IPS DF 4.7 (cell line): ENCODE results near the gene PPRC1.
A peak's percentile ranks its signal among the peaks of the same experiment; 100 is the strongest.

Experiments
- DNase-seq: peaks from one replicate; pipeline ENCODE4 v3.0.0-alpha.2; 2013; ENCODE audit warnings: low spot score; ENCODE audit errors: extremely low read depth

Gene PPRC1

DNA sequence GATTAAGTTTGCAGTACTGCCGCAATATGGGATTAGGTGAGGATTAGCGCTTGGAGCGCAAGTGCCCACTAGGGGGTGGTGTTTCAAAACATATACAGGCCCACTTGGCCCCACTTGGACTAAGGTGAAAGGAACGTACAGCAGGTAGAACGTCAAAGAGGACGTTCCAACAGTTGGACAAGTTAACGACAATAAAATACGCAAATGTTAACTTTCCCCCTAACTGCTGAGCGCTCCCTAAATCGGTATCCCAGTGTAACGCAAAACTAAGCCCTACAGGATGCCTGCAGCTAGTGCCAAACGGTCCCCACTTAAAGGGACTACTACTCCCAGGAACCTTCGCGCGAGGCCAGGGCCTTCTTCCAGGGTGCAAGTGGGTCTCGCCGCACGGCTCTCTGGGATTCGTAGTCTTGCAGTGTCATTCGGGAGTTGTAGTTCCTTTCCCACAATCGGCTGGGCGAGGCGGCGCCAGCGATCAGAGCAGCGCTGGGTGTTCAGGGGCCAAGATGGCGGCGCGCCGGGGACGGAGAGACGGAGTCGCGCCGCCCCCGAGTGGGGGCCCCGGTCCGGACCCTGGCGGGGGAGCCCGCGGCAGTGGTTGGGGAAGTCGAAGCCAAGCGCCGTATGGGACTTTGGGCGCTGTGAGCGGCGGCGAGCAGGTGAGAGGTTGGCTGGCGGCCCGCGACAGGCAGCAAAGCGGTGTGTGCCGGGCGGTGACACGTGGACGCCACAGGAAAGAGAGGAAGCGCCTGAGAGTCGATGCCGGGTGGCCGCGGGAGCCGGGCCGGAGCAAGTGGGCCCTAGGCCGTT, at the start of gene PPRC1:
PPRC1 (plus strand) TSS at position 478 of the 810 bp plus-strand sequence; CDS start at position 507, 29 bp downstream.
- DNase-seq: peak; percentile 96

DNA sequence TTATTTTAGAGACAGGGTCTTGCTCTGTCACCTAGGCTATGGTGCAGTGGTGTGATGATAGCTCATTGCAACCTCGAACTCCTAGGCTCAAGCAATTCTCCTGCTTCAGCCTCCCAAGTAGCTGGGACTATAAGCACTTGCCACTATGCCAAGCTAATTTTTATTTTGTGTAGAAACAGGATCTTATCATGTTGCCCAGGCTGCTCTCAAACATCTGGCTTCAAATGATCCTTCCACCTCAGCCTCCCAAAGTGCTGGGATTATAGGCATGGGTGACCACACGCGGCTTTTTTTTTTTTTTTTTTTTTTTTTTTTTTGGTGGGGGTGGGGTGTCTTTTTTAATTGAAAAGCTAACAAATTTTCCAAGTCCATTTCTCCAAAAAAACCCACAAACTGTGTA, 49.3 kb upstream of the PPRC1 start:
- DNase-seq: no peak

DNA sequence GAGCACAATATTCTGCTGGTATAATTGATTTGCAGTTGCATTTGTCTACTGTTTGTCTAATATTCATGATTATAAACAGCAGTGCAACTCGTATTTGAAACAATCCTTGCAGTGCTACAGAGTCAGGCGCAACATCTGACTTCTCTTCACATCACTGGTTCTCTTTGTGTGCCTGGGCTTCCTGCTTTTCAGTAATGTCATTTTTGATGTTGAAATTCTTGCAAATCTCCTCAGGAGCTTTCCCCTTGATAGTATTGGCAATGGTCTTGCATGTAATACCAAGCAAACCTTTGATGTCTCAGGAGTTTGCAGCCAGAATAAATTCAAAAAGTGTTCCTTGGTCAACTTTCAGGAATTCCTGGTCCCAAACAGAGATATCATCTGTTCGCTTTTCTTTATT, 47.5 kb upstream of the PPRC1 start:
- no peak for DNase-seq

GRCh38 chr10:102086196-102086595, 46.6 kb upstream of the PPRC1 start:
- no peak for DNase-seq

DNA sequence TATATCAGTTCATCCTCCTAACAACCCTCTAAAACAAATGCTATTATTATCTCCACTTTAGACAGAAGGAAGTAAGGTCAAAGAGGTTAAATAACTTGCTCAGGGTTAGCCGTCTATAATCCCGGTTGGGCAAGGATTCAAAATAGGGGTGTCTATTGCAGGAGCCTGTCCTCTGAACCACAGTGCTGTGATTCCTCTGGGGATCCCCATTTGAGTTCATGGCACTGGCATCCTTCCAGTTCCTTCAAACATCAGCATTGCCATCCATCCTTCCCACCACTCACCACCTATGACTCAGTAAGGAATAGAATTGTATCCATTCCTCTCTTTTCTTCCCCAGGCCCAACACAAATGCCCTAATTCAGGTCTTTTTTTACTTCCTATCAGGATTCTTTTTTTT, 42.1 kb upstream of the PPRC1 start:
- no peak for DNase-seq

DNA sequence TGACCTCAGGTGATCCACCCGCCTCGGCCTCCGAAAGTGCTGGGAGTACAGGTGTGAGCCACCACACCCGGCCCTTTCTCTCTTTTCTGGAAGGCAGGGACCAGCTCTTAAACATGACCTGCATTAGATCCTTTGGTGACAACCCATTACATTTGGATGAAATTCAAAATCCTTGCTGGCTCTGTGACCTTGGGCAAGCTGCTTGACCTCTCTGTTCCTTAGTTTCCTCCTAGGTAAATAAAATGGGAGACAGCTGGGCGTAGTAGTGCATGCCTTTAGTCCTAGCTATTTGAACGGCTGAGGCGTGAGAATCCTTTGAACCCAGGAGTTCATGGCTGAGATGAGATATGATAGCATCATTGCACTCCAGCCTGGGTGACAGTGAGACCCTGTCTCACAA, 36.4 kb upstream of the PPRC1 start:
- DNase-seq: no peak

- DNase-seq: no peak
These were observed 31.7 kb upstream of the PPRC1 start for GRCh38 chr10:102101152-102101551.

GRCh38 chr10:102102421-102102820, 30.4 kb upstream of the PPRC1 start:
- no peak for DNase-seq

- DNase-seq: no peak
These were observed 25.8 kb upstream of the PPRC1 start for GRCh38 chr10:102106998-102107397.

GRCh38 chr10:102109166-102110116, 23.4 kb upstream of the PPRC1 start:
- no peak for DNase-seq

DNA sequence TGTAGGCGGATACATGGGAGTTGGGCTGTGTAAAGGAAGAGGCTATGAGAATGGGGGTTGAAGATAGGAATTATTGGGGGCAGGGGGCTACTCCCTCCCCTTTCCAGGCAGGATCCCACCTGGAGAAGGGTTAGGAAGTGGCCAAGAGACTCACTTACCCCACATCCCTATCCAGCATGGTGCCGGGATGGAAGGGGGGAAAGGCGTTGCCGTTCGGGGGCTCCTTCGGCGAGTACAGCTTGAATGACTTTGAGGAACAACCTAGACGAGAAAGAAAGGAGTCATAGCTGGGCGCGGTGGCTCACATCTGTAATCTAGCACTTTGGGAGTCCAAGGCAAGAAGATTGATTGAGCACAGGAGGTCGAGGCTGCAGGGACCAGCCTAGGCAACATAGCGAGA, 21.6 kb upstream of the PPRC1 start:
- no peak for DNase-seq

DNA sequence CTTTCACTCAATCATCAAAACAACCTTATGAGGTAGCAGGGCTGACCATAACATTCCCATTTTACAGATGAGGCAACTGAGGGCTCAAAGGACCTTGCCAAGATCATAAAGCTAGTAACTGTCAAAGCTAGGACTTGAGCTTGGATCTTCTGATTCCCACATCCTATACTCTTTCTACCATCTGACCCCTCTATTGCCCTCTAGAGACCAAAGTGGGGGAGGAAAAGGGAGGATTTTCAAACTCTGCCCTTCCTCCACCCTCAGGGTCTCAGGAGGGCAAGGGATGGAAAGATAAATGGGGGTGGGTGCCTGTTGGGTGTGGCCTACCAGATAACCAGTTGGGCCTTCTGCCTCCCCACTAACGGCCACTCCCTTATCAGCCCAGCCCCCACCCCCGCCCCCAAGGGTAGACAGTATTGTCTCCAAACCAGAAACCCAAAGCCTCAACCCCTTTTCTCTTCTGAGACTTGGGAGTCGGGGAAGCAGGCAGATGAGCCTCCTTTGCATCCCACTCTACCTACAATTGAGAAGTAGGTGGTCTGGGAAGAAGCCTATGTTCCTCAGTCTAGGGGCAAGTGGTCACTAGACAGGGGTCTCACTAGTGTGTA, 20.5 kb upstream of the PPRC1 start:
- no peak for DNase-seq

DNA sequence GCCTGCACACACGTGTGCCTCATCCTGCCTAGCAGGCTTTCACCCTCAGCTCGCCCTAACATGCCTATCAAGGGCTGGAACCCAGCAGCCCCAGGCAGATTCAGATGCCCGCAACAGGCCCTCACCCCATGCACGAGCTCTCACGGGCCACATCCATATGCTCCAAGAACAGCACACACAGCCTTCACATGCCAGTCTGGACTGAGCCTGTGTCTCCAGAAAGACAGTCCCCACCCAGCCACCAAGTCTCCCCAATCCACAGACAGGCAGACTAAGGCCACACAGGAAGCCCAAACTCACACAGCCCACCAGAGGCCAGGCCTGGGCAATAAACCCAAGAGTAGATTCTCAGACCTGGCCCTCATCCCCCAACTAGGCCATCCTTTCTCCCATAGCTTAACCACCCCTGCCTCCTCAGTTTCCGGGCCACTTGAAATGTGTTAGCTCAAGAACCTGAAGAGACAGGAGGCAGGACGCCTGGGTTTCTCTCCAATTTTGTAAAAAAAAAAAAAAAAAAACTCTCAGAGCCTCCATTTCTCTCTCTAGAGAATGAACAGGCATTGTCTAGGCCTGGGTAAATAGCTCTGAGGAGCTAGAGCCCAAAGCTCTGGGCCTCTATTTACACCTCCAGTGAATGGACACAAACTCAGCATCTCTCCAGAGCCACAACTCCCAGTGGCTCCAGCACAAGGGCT, 19.4 kb upstream of the PPRC1 start:
- no peak for DNase-seq

DNA sequence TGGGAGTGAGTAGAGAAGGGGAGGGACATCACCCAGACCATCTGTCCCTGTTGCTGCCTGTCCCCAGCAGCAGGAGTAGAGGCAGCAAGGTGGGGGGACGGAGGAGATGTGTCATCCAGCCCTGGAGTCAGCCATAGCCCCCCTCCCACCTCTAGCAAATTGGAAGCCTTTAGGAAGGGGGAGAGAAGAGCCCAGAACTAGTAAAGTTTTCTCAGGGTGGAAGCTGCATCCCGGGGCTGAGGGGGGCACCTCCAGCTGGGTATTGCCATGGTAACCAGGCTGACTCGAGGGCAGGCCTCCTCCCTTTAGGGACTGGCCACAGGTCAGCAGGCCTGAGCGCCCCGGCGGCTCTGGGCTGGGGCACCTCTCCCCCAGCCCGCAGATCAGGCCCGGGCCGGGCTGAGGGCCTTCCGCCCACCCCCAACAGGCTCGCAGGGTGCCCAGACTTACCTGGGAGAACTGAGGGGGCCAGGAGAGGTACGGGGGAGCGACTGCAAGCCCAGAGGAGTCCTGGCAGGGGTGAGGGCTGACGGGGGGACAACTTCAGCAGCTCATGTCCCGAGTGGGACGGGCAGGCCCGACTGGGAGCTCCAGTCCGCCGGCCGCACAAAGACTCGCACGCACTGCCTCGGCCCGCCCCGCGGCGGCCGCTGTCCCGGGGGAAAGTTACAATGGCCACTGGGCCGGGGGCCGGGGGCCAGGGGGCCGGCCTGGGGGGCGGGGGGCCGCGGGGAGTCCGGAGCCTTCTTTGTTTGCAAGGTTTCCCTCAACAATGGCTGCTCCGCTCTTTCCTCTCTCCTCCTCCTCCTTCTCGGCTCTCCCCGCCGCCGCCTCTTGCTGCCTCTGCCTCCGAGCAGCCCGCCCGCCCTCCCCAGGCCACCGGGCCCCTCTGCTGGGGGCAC, 18.6 kb upstream of the PPRC1 start:
- DNase-seq: no peak

GRCh38 chr10:102114861-102115618, 17.8 kb upstream of the PPRC1 start:
- no peak for DNase-seq

GRCh38 chr10:102115775-102116174, 17.1 kb upstream of the PPRC1 start:
- no peak for DNase-seq

GRCh38 chr10:102116656-102117055, 16.2 kb upstream of the PPRC1 start:
- DNase-seq: no peak

- DNase-seq: no peak
These were observed 15.3 kb upstream of the PPRC1 start for GRCh38 chr10:102117391-102118159.

- no peak for DNase-seq
These were observed 14.0 kb upstream of the PPRC1 start for GRCh38 chr10:102118867-102119266.
